HepG2 (cell line): Measurements from ENCODE around the gene TAOK3. TPM values are rescaled to one million over a fixed set of nuclear protein-coding genes. Genes with fewer than 3 reads are reported as not detected.

ENCODE experiments used
- ADNP ChIP-seq: sonication (generic); formaldehyde crosslinking; IDR thresholded peaks from 2 replicates; pipeline ENCODE4 v1.4.0; 2020; ENCODE audit warnings: missing genetic modification reagents
- GATAD2A ChIP-seq: IDR thresholded peaks from 2 replicates; pipeline ENCODE4 v1.6.1; 2016
- HMGA1 ChIP-seq: sonication (generic); formaldehyde crosslinking; conservative IDR thresholded peaks from 2 replicates; pipeline ENCODE4 v1.4.0; 2020; ENCODE audit warnings: missing genetic modification reagents
- KMT2A ChIP-seq: sonication (generic); formaldehyde crosslinking; IDR thresholded peaks from 2 replicates; pipeline ENCODE4 v1.4.0; 2020; ENCODE audit warnings: missing genetic modification reagents
- SP4 ChIP-seq: sonication (generic); formaldehyde crosslinking; IDR thresholded peaks from 2 replicates; pipeline ENCODE4 v1.8.1; 2023; ENCODE audit warnings: mild to moderate bottlenecking, missing genetic modification reagents
- TCF12 ChIP-seq, 2 experiments: fragments of 450-650 bp in 1 of 2; sonication (generic) in 1 of 2; formaldehyde crosslinking in 1 of 2; IDR thresholded peaks; 2 replicates each; pipeline versions ENCODE4 v1.6.1 to v1.8.0; 2017 to 2022; ENCODE audit warnings: antibody characterized with exemption in 1 of 2, mild to moderate bottlenecking in 1 of 2, missing genetic modification reagents in 1 of 2, moderate library complexity in 1 of 2
- TP53 ChIP-seq: sonication (generic); formaldehyde crosslinking; conservative IDR thresholded peaks from 2 replicates; pipeline ENCODE4 v1.4.0; 2020; ENCODE audit warnings: missing genetic modification reagents
- ZNF136 ChIP-seq: sonication (generic); formaldehyde crosslinking; IDR thresholded peaks from 2 replicates; pipeline ENCODE4 v1.8.1; 2022; ENCODE audit warnings: low read depth, mild to moderate bottlenecking, moderate library complexity, missing genetic modification reagents
- ZNF780A ChIP-seq: sonication (generic); formaldehyde crosslinking; IDR thresholded peaks from 2 replicates; pipeline ENCODE4 v1.8.0; 2022; ENCODE audit warnings: mild to moderate bottlenecking, missing genetic modification reagents, moderate library complexity
- polyA plus RNA-seq, 8 experiments: library from polyadenylated mRNA; depleted of rRNA in 3 of 8; stranded (reverse) in 7 of 8; unstranded in 1 of 8; fragments of >200 nt; fragmentation: Illumina TruSeq in 4 of 8; extraction: Trizol in 4 of 8; gene quantifications; 2 replicates each; pipeline versions ENCODE4 v1.2.1 to v1.2.3, GENCODE V29; 2011 to 2016; ENCODE audit warnings: low read depth in 4 of 8, missing spikeins in 1 of 8, mixed read lengths in 1 of 8; ENCODE audit not compliant: insufficient read depth in 1 of 8
- total RNA-seq, 5 experiments: library from RNA; depleted of rRNA; stranded (reverse); fragments of >200 nt; fragmentation: Illumina TruSeq; extraction: Trizol; gene quantifications; 2 replicates each; pipeline ENCODE4 v1.2.3, GENCODE V29; 2016; ENCODE audit warnings: low read depth in 1 of 5
- TF ChIP-seq, protein P1 (sequence below): sonication (generic); formaldehyde crosslinking; IDR thresholded peaks from 2 replicates; pipeline ENCODE4 v1.8.0; 2022; ENCODE audit warnings: missing genetic modification reagents, mild to moderate bottlenecking, moderate library complexity, borderline replicate concordance
- TF ChIP-seq, protein P2 (sequence below): sonication (generic); formaldehyde crosslinking; IDR thresholded peaks from 2 replicates; pipeline ENCODE4 v1.9.0; 2021; ENCODE audit warnings: missing genetic modification reagents, borderline replicate concordance
- TF ChIP-seq, protein P3 (sequence below): sonication (generic); formaldehyde crosslinking; IDR thresholded peaks from 2 replicates; pipeline ENCODE4 v1.4.0; 2020; ENCODE audit warnings: mild to moderate bottlenecking, missing genetic modification reagents
- TF ChIP-seq, protein P4 (sequence below): IDR thresholded peaks from 2 replicates; pipeline ENCODE4 v1.6.1; 2016; ENCODE audit warnings: control low read depth
- TF ChIP-seq, protein P5 (sequence below): sonication (generic); formaldehyde crosslinking; IDR thresholded peaks from 2 replicates; pipeline ENCODE4 v1.5.0; 2020; ENCODE audit warnings: missing genetic modification reagents

TAOK3 gene
- total and polyA plus RNA-seq, 2 of the 13 experiments (the other 11 are each of a cell fraction or from before 2014, with no cell fraction given): 10.4 to 12.3 TPM

DNA sequence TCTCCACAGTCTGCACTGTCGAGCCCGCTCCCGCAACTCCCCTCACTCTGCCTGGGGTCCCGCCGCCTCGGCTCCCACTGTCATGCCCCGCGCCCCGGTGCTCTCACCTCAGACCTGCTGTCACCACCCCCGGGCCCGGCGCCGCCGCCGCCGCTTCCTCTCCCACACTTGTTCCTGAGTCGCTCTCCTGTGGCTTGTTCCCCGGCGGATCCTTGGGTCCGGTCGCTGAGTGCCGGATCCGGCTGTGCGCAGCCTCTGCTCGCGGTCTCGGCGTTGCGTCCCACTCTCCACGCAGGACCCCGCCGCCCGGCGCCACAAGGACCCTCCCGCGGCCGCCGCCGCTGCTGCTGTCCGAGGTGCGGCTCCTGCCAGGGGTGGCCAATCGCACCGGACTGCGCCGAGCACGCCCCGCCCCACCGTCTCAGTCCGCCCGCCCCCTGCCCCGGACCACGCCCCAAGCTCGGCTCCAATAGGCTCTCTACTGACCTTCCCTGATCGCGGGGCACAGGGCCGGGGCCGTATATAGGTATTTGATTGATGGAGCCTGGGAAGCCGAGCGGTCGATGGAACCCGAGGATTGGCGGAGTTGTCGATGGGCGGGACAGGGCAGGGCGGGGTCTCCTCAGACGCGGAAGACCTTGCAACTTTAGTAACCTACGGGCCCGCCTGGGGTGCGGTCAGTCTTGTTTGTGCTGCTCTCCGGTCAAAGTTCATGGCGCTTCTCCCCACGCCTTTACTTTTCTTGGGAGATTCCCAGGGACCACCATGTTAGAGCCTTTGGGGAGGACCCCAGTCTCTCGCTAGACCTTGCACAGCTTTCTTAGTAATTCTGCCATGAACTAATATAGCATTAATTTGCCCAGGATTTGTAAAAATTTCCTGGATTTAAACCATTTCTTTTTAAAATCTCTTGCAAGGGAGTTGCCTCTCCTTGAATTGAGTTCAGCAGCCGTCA, at the start of gene TAOK3 (continued):
- TF ChIP-seq, protein P1, sequence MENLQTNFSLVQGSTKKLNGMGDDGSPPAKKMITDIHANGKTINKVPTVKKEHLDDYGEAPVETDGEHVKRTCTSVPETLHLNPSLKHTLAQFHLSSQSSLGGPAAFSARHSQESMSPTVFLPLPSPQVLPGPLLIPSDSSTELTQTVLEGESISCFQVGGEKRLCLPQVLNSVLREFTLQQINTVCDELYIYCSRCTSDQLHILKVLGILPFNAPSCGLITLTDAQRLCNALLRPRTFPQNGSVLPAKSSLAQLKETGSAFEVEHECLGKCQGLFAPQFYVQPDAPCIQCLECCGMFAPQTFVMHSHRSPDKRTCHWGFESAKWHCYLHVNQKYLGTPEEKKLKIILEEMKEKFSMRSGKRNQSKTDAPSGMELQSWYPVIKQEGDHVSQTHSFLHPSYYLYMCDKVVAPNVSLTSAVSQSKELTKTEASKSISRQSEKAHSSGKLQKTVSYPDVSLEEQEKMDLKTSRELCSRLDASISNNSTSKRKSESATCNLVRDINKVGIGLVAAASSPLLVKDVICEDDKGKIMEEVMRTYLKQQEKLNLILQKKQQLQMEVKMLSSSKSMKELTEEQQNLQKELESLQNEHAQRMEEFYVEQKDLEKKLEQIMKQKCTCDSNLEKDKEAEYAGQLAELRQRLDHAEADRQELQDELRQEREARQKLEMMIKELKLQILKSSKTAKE (CRISPR knock-in tag): no peak
- TF ChIP-seq, protein P2, sequence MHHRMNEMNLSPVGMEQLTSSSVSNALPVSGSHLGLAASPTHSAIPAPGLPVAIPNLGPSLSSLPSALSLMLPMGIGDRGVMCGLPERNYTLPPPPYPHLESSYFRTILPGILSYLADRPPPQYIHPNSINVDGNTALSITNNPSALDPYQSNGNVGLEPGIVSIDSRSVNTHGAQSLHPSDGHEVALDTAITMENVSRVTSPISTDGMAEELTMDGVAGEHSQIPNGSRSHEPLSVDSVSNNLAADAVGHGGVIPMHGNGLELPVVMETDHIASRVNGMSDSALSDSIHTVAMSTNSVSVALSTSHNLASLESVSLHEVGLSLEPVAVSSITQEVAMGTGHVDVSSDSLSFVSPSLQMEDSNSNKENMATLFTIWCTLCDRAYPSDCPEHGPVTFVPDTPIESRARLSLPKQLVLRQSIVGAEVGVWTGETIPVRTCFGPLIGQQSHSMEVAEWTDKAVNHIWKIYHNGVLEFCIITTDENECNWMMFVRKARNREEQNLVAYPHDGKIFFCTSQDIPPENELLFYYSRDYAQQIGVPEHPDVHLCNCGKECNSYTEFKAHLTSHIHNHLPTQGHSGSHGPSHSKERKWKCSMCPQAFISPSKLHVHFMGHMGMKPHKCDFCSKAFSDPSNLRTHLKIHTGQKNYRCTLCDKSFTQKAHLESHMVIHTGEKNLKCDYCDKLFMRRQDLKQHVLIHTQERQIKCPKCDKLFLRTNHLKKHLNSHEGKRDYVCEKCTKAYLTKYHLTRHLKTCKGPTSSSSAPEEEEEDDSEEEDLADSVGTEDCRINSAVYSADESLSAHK (CRISPR knock-in tag): no peak
- peak; percentile 92 for TF ChIP-seq SP4 (CRISPR knock-in tag)
- no peak for TF ChIP-seq ZNF136 (CRISPR knock-in tag)
- TF ChIP-seq GATAD2A (CRISPR knock-in tag): peak; percentile 39; the same call in 1 of the 2 replicates
- no peak for TF ChIP-seq HMGA1 (CRISPR knock-in tag)
- TF ChIP-seq ADNP: no peak
- TF ChIP-seq, protein P3, sequence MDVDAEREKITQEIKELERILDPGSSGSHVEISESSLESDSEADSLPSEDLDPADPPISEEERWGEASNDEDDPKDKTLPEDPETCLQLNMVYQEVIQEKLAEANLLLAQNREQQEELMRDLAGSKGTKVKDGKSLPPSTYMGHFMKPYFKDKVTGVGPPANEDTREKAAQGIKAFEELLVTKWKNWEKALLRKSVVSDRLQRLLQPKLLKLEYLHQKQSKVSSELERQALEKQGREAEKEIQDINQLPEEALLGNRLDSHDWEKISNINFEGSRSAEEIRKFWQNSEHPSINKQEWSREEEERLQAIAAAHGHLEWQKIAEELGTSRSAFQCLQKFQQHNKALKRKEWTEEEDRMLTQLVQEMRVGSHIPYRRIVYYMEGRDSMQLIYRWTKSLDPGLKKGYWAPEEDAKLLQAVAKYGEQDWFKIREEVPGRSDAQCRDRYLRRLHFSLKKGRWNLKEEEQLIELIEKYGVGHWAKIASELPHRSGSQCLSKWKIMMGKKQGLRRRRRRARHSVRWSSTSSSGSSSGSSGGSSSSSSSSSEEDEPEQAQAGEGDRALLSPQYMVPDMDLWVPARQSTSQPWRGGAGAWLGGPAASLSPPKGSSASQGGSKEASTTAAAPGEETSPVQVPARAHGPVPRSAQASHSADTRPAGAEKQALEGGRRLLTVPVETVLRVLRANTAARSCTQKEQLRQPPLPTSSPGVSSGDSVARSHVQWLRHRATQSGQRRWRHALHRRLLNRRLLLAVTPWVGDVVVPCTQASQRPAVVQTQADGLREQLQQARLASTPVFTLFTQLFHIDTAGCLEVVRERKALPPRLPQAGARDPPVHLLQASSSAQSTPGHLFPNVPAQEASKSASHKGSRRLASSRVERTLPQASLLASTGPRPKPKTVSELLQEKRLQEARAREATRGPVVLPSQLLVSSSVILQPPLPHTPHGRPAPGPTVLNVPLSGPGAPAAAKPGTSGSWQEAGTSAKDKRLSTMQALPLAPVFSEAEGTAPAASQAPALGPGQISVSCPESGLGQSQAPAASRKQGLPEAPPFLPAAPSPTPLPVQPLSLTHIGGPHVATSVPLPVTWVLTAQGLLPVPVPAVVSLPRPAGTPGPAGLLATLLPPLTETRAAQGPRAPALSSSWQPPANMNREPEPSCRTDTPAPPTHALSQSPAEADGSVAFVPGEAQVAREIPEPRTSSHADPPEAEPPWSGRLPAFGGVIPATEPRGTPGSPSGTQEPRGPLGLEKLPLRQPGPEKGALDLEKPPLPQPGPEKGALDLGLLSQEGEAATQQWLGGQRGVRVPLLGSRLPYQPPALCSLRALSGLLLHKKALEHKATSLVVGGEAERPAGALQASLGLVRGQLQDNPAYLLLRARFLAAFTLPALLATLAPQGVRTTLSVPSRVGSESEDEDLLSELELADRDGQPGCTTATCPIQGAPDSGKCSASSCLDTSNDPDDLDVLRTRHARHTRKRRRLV: no peak
- TF ChIP-seq, protein P4, sequence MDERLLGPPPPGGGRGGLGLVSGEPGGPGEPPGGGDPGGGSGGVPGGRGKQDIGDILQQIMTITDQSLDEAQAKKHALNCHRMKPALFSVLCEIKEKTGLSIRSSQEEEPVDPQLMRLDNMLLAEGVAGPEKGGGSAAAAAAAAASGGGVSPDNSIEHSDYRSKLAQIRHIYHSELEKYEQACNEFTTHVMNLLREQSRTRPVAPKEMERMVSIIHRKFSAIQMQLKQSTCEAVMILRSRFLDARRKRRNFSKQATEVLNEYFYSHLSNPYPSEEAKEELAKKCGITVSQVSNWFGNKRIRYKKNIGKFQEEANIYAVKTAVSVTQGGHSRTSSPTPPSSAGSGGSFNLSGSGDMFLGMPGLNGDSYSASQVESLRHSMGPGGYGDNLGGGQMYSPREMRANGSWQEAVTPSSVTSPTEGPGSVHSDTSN (CRISPR knock-in tag): no peak
- no peak for TF ChIP-seq ZNF780A (CRISPR knock-in tag)
- TF ChIP-seq TP53 (CRISPR knock-in tag): no peak
- TF ChIP-seq, protein P5, sequence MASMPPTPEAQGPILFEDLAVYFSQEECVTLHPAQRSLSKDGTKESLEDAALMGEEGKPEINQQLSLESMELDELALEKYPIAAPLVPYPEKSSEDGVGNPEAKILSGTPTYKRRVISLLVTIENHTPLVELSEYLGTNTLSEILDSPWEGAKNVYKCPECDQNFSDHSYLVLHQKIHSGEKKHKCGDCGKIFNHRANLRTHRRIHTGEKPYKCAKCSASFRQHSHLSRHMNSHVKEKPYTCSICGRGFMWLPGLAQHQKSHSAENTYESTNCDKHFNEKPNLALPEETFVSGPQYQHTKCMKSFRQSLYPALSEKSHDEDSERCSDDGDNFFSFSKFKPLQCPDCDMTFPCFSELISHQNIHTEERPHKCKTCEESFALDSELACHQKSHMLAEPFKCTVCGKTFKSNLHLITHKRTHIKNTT (CRISPR knock-in tag): no peak
- peak; percentile 77; the same call in 1 of the 2 replicates for TF ChIP-seq KMT2A (CRISPR knock-in tag)
- TF ChIP-seq TCF12 (IDR thresholded peaks at IDR 0.05): no peak
- TF ChIP-seq TCF12 (CRISPR knock-in tag; IDR thresholded peaks at IDR 0.05): no peak
